Caki2 (cell line): ENCODE results near the gene LIPI. TPM values are rescaled to one million over a fixed set of nuclear protein-coding genes. Genes with fewer than 3 reads are reported as not detected.
"Not testable (repeated sequence)": the region's sequence is repeated elsewhere in the genome, so short reads cannot be mapped to it uniquely, and the experiment has no call there.

Experiments used
- DNase-seq: peaks from one replicate; pipeline ENCODE4 v3.0.0-alpha.2; 2015; ENCODE audit warnings: low read depth
- in situ Hi-C: cut with HindIII; loops from 2 replicates; pipeline ENCODE4 v1.10.0; 2016; ENCODE audit warnings: low sequenced_read_pairs, low pct_unique_long_range_greater_than_20kb, mixed read lengths
- total RNA-seq: library from RNA; depleted of rRNA; stranded (reverse); fragments of >200 nt; shearing (Covaris generic); gene quantifications from 2 replicates; pipeline ENCODE4 v1.2.3, GENCODE V29; 2014; ENCODE audit warnings: low replicate concordance

LIPI gene
- total RNA-seq, 1 experiment from 2014 or later, result not detected

DNA sequence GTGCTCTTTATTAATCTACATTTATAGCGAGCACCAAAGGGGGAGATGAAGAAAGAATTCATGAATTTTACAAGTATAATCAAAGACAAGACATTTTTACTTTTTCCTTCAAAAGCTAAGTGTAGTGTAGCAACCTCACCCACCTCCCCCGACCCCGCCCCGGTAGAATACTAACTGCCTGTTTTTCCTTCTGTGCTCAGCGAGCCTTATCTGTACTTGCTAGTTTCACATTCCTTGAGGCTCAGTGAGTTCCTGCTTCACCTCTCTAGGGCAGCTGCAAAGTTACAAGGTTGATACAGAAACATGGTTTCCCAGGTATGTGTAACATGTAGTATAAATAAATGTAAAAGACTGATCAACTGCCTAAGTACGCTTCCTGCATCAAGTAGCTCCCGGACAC lies 86.5 kb downstream of the LIPI start:
- DNase-seq, result no peak
- in situ Hi-C loops, result no loop called here

DNA sequence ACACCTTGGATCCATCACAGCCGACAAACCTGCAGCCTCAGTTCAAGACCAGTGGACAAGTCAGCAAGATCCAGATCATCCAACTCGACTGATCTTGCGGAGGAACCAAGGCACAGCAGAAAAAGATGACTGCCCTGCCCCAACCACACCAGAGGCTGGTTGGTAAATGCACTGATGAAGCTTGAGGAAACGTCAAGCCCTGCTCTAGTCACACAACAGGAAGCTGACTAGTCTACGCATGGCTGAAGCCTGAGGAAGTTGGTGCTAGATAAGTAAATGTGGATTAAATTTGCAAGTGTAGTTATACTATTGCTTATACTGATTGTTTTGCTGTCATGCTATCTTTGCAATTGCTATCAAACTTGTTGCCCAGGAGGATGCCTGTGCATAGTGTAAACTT lies 89.0 kb downstream of the LIPI start:
- DNase-seq, result no peak
- in situ Hi-C loops, result no loop called here

DNA sequence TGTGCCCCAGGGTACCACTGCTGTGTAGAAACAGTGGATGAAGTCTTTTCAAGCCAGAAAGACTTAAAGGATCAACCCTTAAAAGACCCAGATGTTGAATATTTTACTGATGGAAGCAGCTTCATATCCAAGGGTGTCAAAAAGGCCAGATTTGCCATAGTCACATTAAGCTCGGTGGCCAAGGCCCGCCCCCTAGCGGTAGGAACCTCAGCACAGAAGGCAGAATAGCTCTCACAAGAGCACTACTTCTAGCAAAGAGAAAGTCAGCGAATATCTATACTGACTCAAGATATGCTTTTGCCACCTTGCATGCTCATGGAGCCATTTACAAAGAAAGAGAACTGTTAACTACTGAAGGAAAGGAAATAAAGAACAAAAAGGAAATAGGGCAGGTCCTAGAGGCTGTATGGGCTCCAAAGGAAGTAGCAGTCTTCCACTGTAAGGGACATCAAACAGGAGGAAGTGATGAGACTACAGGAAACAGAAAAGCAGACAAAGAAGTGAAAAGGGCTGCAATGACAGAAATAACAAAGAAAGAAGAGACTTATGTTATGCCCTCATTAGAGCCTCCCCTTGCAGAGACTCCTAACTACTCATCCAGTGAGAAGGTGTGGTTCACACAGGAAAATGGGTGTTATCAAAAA lies 90.5 kb downstream of the LIPI start:
- in situ Hi-C loops, result no loop called here
- DNase-seq, result peak; percentile 3

DNA sequence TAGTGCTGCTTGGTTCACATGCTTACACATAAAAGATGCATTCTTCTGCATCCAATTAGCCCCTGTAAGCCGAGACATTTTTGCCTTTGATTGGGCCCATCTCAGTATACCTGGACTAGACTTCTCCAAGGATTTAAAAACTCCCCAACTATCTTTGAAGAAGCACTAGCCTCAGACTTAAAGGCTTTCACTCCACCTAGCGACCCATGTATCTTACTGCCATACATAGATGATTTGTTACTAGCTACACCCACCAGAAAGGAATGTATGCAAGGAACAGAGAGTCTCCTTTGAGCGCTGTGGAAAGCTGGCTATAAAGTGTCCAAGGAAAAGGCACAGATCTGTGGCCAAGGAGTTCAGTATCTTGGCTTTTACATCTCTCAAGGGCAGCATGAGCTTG lies 91.7 kb downstream of the LIPI start:
- in situ Hi-C loops, result no loop called here
- no peak for DNase-seq

DNA sequence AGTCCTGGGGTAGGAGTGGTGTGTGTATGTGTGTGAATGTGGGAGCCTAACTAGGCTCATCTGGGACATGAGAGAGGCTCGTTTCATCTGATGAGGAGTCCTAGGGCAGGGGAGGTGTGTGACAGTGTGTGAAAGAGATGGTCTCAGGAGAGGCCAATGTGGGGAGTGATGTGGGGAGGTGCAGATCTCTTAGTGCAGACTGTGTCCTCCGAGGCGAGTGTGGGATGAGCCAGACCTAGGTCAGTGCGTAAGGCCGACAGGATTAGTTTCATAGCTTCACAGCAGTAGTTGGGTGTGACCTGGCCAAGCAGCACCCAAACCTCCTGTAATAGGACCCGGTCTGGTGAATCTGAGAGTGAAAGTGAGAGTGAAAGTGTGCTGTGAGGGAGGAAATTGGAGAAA lies 94.7 kb downstream of the LIPI start:
- no peak for DNase-seq
- in situ Hi-C loops, result no loop called here

DNA sequence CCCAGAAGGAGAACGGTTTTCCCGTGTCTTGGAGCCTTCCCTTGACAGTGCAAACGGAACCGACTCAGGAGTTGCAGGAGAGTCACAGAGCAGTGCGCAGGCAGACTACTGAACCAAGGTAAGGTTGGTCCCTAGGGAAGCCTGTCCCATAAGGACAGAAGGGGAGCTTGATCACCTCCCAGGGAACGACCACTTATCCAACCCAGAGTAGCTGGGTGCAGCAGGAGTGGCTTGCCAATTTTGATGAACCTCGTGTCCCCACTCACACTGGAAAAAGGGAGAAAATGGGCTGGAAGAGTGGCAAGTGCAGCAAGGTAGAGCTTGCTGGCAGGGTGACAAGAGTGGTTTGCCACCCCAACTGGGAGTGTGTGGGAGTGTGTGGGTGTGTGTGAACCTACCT lies 95.1 kb downstream of the LIPI start:
- in situ Hi-C loops, result no loop called here
- DNase-seq, result no peak

DNA sequence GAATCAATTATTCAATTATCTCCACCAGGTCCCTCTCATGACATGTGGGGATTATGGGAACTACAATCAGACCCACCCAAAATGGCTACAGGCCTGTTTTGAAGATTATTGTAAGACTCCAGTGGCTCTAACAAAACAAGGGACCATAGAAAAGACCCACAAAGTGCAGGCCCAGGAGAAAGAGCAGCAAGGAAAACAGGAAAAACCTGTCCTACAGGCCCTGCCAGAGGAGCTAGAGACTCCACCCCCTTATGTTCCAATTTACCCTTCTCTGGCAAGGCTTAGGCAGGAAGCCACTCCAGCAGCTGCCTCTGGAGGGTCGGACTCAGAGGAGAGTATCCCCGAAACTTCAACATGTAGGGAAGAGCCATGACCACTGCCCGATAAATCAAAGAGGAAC lies 96.5 kb downstream of the LIPI start:
- in situ Hi-C loops, result no loop called here
- DNase-seq, result no peak

DNA sequence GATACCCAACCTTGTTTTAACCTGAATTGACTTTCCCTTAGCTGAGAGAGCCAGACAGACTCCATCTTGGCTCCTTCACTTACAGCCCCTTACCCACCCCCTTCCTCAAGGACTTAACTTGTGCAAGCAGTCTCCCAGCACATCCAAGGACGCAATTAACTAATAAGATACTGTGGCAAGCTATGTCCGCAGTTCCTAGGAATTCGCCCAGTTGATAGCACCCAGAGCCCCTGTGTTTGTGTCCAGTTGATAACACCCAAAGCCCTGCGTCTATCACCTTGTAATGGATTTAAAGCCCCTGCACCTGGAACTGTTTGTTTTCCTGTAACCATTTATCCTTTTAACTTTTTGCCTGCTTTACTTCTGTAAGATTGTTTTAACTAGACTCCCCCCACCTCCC lies 106.2 kb downstream of the LIPI start:
- DNase-seq, result not testable (repeated sequence)

DNA sequence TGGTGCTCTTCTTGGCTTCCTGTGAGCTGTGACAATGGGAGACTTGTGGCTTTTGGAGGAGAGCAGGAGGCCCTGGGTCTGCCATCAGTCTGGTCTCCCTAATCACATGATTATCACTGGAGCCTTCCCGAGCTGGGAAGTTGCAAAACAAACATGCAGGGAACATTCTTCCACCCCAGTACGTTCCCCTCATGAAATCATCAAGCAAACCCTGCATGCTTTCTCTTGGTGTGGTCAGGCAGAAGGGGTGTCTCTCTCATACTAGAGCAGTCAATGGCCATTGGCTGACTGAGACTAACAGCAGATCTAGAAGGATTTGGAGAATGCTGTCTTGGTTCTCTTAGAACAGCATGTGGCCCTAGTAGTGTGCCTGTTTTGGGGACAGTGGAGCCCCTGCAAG lies 111.2 kb downstream of the LIPI start:
- DNase-seq, result no peak
- in situ Hi-C loops, result no loop called here

More for the DNA sequence above, 106.2 kb downstream of the LIPI start:
- in situ Hi-C loops, result not testable (repeated sequence)

DNA sequence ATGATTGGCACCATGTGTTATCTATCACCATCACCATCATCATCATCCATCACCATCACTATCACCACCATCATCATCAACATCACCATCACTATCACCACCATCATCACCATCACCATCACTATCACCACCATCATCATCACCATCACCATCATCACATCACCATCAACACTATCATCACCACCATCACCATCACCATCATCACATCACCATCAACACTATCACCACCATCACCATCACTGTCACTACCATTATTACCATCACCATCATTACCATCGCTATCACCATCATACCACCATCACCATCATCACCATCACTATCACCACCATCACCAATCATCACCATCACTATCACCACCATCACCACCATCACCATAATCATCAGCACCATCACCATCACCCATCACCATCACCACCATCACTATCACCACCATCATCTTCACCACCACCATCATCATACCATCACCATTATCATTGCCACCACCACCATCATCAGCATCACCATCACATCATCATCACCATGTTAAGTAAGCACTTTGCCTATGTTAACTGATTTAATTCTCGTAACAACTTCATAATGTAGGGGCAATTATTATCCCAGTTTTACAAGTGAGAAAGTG lies 112.8 kb downstream of the LIPI start:
- DNase-seq, result no peak
- in situ Hi-C loops, result no loop called here

DNA sequence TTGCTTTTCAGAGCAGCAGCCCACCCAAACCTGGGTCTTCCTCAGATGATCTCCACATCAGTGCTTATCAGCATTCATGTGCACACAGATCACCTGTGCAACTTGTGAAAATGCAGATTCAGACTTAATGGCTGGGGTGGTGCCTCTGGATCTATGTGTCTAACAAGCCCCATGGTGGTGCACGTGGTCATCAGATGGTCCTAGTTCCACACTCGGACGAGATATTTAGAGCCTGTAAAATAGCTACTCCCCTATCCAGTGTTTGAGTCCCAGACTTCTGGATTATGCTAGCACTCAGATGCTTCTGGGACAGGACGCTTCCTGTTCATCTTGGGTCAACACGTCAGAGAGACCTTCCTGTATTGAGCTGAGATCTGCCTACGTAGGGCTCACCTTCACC lies 114.2 kb downstream of the LIPI start:
- DNase-seq, result no peak
- in situ Hi-C loops, result no loop called here

DNA sequence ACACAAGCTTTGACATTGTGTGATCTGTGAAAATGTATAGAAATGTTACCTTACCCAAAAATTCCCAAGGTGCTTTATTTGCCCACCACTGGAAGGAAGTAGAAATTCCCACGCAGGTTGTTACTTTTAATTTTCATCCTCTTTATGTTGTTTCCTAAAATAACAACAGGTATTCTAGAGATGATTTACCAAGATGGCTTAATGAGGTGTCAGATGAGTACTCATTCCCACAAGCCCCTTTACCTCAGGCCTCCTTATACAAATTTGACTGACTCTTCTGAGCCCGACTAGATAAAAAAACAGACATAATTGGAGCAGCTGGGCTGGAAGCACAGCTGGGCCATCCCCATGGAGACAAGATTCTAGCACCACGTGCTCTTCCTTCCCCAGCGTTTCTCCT lies 114.6 kb downstream of the LIPI start:
- no peak for DNase-seq
- in situ Hi-C loops, result no loop called here

DNA sequence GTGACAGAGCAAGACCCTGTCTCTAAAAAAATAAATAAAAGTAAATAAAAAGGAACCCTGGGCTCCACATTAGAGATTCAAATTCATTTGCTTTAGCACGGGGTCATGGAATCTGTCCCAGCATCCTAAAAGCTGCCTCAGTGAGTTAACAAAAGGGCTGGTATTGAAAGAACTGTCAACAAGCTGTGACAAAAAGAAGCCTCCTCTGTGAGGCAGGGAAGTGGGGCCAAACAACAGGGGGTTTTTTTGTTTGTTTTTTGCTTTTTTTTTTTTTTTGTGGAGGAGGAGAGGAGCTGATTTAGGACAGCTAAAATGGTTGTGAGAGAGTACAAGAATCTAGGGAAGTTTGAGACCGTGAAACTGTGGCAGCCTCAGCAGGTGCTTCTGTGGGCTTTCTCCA lies 115.7 kb downstream of the LIPI start:
- no peak for DNase-seq
- in situ Hi-C loops, result no loop called here

DNA sequence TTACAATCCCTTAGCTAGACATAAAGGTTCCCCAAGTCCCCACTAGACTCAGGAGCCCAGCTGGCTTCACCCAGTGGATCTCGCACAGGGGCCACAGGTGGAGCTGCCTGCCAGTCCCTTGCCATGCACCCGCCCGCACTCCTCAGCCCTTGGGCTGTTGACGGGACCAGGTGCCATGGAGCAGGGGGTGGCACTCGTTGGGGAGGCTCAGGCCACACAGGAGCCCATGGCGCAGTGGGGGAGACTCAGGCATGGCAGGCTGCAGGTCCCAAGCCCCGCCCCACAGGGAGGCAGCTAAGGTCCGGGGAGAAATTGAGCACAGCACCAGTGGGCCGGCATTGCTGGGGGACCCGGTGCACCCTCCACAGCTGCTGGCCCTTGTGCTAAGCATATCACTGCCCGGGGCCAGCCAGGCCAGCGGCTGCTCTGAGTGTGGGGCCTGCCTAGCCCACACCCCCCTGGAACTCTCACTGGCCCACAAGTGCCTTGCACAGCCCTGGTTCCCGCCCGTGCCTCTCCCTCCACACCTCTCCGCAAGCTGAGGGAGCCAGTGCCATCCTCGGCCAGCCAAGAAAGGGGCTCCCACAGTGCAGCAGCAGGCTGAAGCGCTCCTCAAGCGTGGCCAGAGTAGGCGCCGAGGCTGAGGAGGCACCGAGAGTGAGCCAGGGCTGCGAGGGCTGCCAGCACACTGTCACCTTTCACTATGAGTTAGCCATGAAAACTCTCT lies 117.8 kb downstream of the LIPI start:
- in situ Hi-C loops, result no loop called here
- DNase-seq, result no peak

DNA sequence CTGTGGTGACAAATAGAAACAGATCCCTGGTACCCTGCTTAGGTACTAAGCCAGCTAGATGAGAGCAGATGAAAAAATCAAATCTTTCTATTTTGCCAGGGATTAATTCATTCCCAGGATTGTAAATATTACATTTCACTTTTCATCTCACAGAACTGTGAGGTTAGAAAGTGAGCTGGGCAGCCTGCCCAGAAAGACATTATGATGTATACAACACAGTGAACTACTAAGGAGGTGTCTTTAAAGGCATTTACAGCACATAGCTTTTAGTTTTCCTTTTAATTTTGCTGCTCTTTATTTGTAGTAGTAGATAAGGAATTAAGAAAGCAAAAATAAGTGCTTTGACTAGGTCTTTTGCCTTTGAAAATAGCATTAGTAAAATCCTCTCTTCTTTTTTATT lies 120.6 kb downstream of the LIPI start:
- in situ Hi-C loops, DNase-seq: not testable (repeated sequence)

DNA sequence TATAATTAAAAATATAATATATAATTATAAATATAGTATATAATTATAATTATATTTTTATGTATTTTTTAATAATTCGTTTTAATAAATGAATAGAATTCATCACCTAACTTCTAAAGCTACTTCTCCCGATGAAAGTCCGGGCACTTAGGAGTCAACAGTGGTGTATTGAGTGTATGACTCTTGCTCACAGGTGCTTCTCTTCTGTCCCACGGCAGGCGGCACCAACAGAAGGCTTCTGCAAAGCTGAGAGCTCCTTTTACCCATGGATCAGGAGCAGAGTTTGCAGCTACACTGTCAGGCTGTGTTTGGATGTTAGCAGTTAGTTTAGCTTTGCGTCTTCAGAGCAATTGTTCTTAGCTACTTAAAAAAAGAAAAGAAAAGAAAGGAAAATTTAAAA lies 122.4 kb downstream of the LIPI start:
- in situ Hi-C loops, result no loop called here
- DNase-seq, result no peak

DNA sequence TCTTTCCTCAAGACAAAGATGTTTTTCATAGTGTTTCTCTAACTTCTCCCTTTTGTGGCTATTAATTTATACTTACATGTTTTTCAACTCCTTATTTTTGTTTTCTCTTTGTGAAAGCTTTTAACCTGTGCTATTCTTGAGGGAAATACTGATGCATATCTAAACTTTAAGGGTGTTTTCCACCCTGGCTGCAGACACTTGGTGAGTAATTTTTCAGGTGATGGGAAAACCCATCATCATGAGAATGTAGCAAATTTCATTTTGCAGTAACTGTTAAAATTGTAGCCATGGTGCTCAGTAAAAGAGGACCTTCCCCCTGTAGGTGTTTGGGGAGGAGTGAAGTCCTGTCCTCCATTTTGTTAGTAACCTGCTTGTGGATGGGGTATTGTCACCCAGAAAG lies 124.2 kb downstream of the LIPI start:
- in situ Hi-C loops, result no loop called here
- no peak for DNase-seq

DNA sequence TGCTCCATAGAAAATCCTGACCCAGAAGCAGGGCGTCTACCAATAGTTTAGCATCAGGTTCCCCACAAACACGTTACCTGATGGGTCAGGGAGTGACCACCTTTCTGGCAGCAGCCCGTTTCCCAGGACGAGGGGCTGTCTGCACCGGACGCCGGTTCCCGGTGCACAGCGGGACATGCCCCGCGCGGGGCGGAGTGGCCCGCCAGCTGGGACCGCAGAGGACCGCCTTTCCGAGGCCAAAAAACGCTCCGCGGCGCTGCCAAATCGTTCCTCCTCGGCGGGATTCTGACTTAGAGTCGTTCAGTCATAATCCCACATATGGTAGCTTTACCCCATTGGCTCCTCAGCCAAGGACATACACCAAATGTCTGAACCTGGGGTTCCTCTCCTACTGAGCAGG lies 126.1 kb downstream of the LIPI start:
- DNase-seq, result no peak
- in situ Hi-C loops, result no loop called here

DNA sequence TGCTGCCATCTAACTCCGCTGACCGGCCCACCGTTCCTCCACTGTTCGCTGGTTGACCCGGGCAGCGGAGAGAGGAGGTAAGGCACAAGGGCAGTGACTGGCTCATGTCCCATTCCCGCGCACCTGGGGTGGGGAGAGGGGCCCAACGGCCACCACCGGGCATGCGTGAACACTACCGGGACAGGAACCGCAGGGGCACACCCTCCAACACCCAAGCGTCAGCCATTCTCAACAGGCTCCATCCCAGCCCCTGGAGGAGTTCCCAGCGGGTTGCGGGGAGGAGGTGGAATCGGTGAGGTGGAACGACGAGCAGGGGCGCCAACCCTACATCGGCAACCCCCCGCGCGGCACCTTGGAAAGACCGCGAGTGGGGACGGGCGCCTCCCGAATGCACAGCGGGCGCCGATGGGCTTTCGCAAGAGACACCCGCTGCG lies 126.7 kb downstream of the LIPI start:
- in situ Hi-C loops, result no loop called here
- DNase-seq, result no peak

DNA sequence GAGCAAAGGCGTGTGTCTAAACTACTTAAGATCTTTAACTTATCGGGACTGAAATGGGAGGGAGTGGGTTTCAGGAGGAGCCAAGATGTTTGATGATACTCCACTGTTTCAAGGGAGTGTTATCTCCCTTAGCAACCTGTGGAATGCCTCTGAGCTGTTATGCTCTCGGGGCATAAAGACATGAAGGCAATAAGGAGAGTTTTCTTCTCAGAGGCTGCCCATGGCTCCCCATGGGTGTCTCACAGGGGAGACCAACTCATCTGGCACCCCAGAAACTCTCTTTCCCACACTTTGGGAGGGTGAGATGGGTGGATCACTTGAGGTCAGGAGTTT lies 130.0 kb downstream of the LIPI start:
- no peak for DNase-seq
- in situ Hi-C loops, result no loop called here
